NCI-H1048 (cell line): Measurements from ENCODE around the gene GOLGA8B.
"Not testable (repeated sequence)": the region's sequence is repeated elsewhere in the genome, so short reads cannot be mapped to it uniquely, and the experiment has no call there.

Experiments used
- DNase-seq: peaks from one replicate; lab custom pipeline; 2025; lab: John Stamatoyannopoulos, UW

The GOLGA8B gene

GRCh38 chr15:34583399-34584329 lies at the start of gene GOLGA8B:
GOLGA8B (minus strand) TSS chr15:34583651; CDS start chr15:34535912, 47,739 bp downstream.
- peak; percentile 22 for DNase-seq

- not testable (repeated sequence) for DNase-seq
These were observed 49.7 kb upstream of the GOLGA8B start for GRCh38 chr15:34633165-34633564.

- DNase-seq: no peak
These were observed 45.2 kb upstream of the GOLGA8B start for GRCh38 chr15:34628577-34629152.

GRCh38 chr15:34625007-34625406 lies 41.6 kb upstream of the GOLGA8B start:
- no peak for DNase-seq

GRCh38 chr15:34621675-34622074 lies 38.2 kb upstream of the GOLGA8B start:
- DNase-seq: no peak

GRCh38 chr15:34620814-34621213 lies 37.4 kb upstream of the GOLGA8B start:
- no peak for DNase-seq

GRCh38 chr15:34620142-34620541 lies 36.7 kb upstream of the GOLGA8B start:
- DNase-seq: no peak

GRCh38 chr15:34619151-34619550 lies 35.7 kb upstream of the GOLGA8B start:
- no peak for DNase-seq

GRCh38 chr15:34618073-34618472 lies 34.6 kb upstream of the GOLGA8B start:
- DNase-seq: no peak

- no peak for DNase-seq
These were observed 33.2 kb upstream of the GOLGA8B start for GRCh38 chr15:34616613-34617012.

GRCh38 chr15:34613997-34614396 lies 30.5 kb upstream of the GOLGA8B start:
- no peak for DNase-seq

- DNase-seq: no peak
These were observed 29.9 kb upstream of the GOLGA8B start for GRCh38 chr15:34613301-34613700.

GRCh38 chr15:34610354-34610753 lies 26.9 kb upstream of the GOLGA8B start:
- DNase-seq: no peak

- no peak for DNase-seq
These were observed 25.9 kb upstream of the GOLGA8B start for GRCh38 chr15:34609102-34610057.

GRCh38 chr15:34608517-34608916 lies 25.1 kb upstream of the GOLGA8B start:
- DNase-seq: no peak

GRCh38 chr15:34607832-34608231 lies 24.4 kb upstream of the GOLGA8B start:
- DNase-seq: no peak

GRCh38 chr15:34606545-34606944 lies 23.1 kb upstream of the GOLGA8B start:
- no peak for DNase-seq

GRCh38 chr15:34606131-34606530 lies 22.7 kb upstream of the GOLGA8B start:
- no peak for DNase-seq

GRCh38 chr15:34603095-34603494 lies 19.6 kb upstream of the GOLGA8B start:
- no peak for DNase-seq

- no peak for DNase-seq
These were observed 17.5 kb upstream of the GOLGA8B start for GRCh38 chr15:34600923-34601322.

- DNase-seq: no peak
These were observed 15.5 kb upstream of the GOLGA8B start for GRCh38 chr15:34598799-34599585.
